HCT116 (cell line): ENCODE results near the gene CSK. TPM values are rescaled to one million over a fixed set of nuclear protein-coding genes. Genes with fewer than 3 reads are reported as not detected.
A peak's percentile ranks its signal among the peaks of the same experiment; 100 is the strongest.

Source experiments
- ATAC-seq: fragments of 200-7000 bp; cut with Tn5 transposase; 2 replicates; pipeline ENCODE4 v1.9.1; 2020; ENCODE audit warnings: mild to moderate bottlenecking, moderate library complexity
- BruUV-seq: library from RNA; stranded (reverse); fragments of 400-500 nt; replicated peaks from 2 replicates; lab custom pipeline; 2021; lab: Mats Ljungman, UMichigan
- CTCF ChIA-PET: fragments of 300-600 bp; sonication (Branson Sonifier 250); formaldehyde crosslinking; loops from one replicate; lab custom pipeline; 2021; ENCODE audit warnings: antibody characterized with exemption; lab: Charles Lee
- POLR2A ChIA-PET: fragments of 300-600, 350-600 bp; sonication (Branson Sonifier 250); formaldehyde crosslinking; loops from one replicate; lab custom pipeline; 2021; ENCODE audit warnings: antibody characterized with exemption; lab: Charles Lee
- RAD21 ChIA-PET, 2 experiments: fragments of 300-600 bp; sonication (Branson Sonifier 250); formaldehyde crosslinking; loops; one replicate each; lab custom pipeline; 2023; ENCODE audit warnings: low total read pairs in 2 of 2; ENCODE audit not compliant: uncharacterized antibody in 2 of 2, unreplicated experiment in 2 of 2, low non-redundant PET in 1 of 2; lab: Charles Lee
- DNase-seq: peaks from one replicate; pipeline ENCODE4 v3.0.0-alpha.2; 2010; ENCODE audit warnings: low read depth, low spot score
- H2AFZ ChIP-seq: fragments of 200-600 bp; shearing (Covaris generic), sonication (generic); 2 replicates; pipeline ENCODE4 v1.6.1; 2017; ENCODE audit warnings: low read depth, mixed run types, mixed read lengths, antibody characterized with exemption, low read length; ENCODE audit not compliant: poor library complexity, severe bottlenecking
- H3K27ac ChIP-seq: 2 replicates; pipeline ENCODE4 v1.5.1; 2012; ENCODE audit warnings: low read depth, low read length
- H3K27me3 ChIP-seq: fragments of 200-600 bp; sonication (generic); 2 replicates; pipeline ENCODE4 v1.6.1; 2016; ENCODE audit warnings: mixed run types, low read length, mixed read lengths; ENCODE audit not compliant: insufficient read depth
- H3K36me3 ChIP-seq, 2 experiments: fragments of 200-500 bp in 1 of 2; fragments of 200-600 bp in 1 of 2; sonication (Bioruptor generic) in 1 of 2; sonication (generic) in 1 of 2; 2 replicates each; pipeline versions ENCODE4 v1.5.1 to v1.6.1; 2014 to 2016; ENCODE audit warnings: low read length in 2 of 2, inconsistent platforms in 1 of 2, mixed read lengths in 1 of 2, mixed run types in 1 of 2; ENCODE audit not compliant: insufficient read depth in 2 of 2, control insufficient read depth in 1 of 2
- H3K4me1 ChIP-seq, 2 experiments: fragments of 200-600 bp in 1 of 2; sonication (generic) in 1 of 2; 2 replicates each; pipeline versions ENCODE4 v1.5.1 to v1.6.1; 2012 to 2017; ENCODE audit warnings: low read length in 2 of 2, inconsistent platforms in 1 of 2, mild to moderate bottlenecking in 1 of 2, mixed read lengths in 1 of 2, mixed run types in 1 of 2, moderate library complexity in 1 of 2; ENCODE audit not compliant: insufficient read depth in 2 of 2, control insufficient read depth in 1 of 2
- H3K4me2 ChIP-seq: fragments of 200-600 bp; sonication (generic); 2 replicates; pipeline ENCODE4 v1.6.1; 2017; ENCODE audit warnings: mixed run types, low read length, mixed read lengths
- H3K4me3 ChIP-seq, 2 experiments: fragments of 200-600 bp in 1 of 2; sonication (generic) in 1 of 2; replicated peaks in 1 of 2; 2 replicates each; pipeline ENCODE4 v1.5.1; 2011 to 2016; ENCODE audit warnings: low read length in 2 of 2, control low read depth in 1 of 2, low read depth in 1 of 2, mild to moderate bottlenecking in 1 of 2, mixed read lengths in 1 of 2, mixed run types in 1 of 2
- H3K79me2 ChIP-seq: fragments of 200-600 bp; sonication (generic); 2 replicates; pipeline ENCODE4 v1.6.1; 2017; ENCODE audit warnings: mild to moderate bottlenecking, mixed run types, low read length, moderate library complexity, mixed read lengths; ENCODE audit not compliant: insufficient read depth
- H3K9ac ChIP-seq: fragments of 200-600 bp; sonication (generic); 2 replicates; pipeline ENCODE4 v1.6.1; 2016; ENCODE audit warnings: low read length, mixed read lengths
- H3K9me2 ChIP-seq: fragments of 200-600 bp; sonication (generic), shearing (Covaris generic); 2 replicates; pipeline ENCODE4 v1.6.1; 2017; ENCODE audit warnings: mixed run types, mild to moderate bottlenecking, moderate library complexity; ENCODE audit not compliant: insufficient read depth
- H3K9me3 ChIP-seq, 2 experiments: fragments of 200-500 bp in 1 of 2; fragments of 200-600 bp in 1 of 2; sonication (Bioruptor generic) in 1 of 2; sonication (generic) in 1 of 2; 2 replicates each; pipeline ENCODE4 v1.6.1; 2014 to 2017; ENCODE audit warnings: low read length in 2 of 2, mixed read lengths in 2 of 2, inconsistent platforms in 1 of 2, low read depth in 1 of 2, mild to moderate bottlenecking in 1 of 2, mixed run types in 1 of 2, moderate library complexity in 1 of 2; ENCODE audit not compliant: control insufficient read depth in 1 of 2, insufficient read depth in 1 of 2
- H4K20me1 ChIP-seq: fragments of 200-600 bp; sonication (generic), shearing (Covaris generic); 2 replicates; pipeline ENCODE4 v1.6.1; 2017; ENCODE audit warnings: mixed run types, mild to moderate bottlenecking, moderate library complexity; ENCODE audit not compliant: insufficient read depth
- CBX3 ChIP-seq: IDR thresholded peaks from 2 replicates; pipeline ENCODE4 v1.6.1; 2012; ENCODE audit warnings: low read depth
- CTCF ChIP-seq, 3 experiments: fragments of 200-600 bp in 1 of 3; sonication (generic) in 1 of 3; IDR thresholded peaks in 2 of 3; conservative IDR thresholded peaks in 1 of 3; 2 replicates each; pipeline ENCODE4 v1.5.1; 2012 to 2017; ENCODE audit warnings: low read depth in 2 of 3, low read length in 2 of 3, antibody characterized with exemption in 1 of 3, borderline replicate concordance in 1 of 3, control low read depth in 1 of 3, mild to moderate bottlenecking in 1 of 3, mixed read lengths in 1 of 3, mixed run types in 1 of 3, moderate library complexity in 1 of 3; ENCODE audit not compliant: insufficient read depth in 1 of 3
- EGR1 ChIP-seq: IDR thresholded peaks from 2 replicates; pipeline ENCODE4 v1.6.1; 2012; ENCODE audit warnings: low read depth
- EZH2phosphoT487 ChIP-seq: fragments of 200-600 bp; IDR thresholded peaks from 2 replicates; pipeline ENCODE4 v1.6.1; 2018; ENCODE audit warnings: antibody characterized with exemption, borderline replicate concordance
- FOSL1 ChIP-seq: IDR thresholded peaks from 2 replicates; pipeline ENCODE4 v1.6.1; 2012; ENCODE audit warnings: low read depth
- MAX ChIP-seq: IDR thresholded peaks from 2 replicates; pipeline ENCODE4 v1.6.1; 2012
- POLR2A ChIP-seq: IDR thresholded peaks from 2 replicates; pipeline ENCODE4 v1.7.0; 2011; ENCODE audit warnings: borderline replicate concordance; ENCODE audit not compliant: insufficient read depth, insufficient read length; ENCODE audit errors: extremely low read depth
- POLR2AphosphoS5 ChIP-seq: IDR thresholded peaks from 2 replicates; pipeline ENCODE4 v1.6.1; 2011; ENCODE audit warnings: mild to moderate bottlenecking, low read depth, low read length, moderate library complexity
- SP1 ChIP-seq: IDR thresholded peaks from 2 replicates; pipeline ENCODE4 v1.6.1; 2012; ENCODE audit warnings: low read depth
- SRF ChIP-seq: IDR thresholded peaks from 2 replicates; pipeline ENCODE4 v1.6.1; 2012; ENCODE audit warnings: low read depth
- YY1 ChIP-seq: IDR thresholded peaks from 2 replicates; pipeline ENCODE4 v1.6.1; 2011; ENCODE audit warnings: low read length, low read depth, moderate library complexity, mild to moderate bottlenecking; ENCODE audit not compliant: insufficient replicate concordance; ENCODE audit errors: extremely low read depth
- ZBTB33 ChIP-seq: IDR thresholded peaks from 2 replicates; pipeline ENCODE4 v1.6.1; 2011; ENCODE audit warnings: mild to moderate bottlenecking, low read length, moderate library complexity; ENCODE audit not compliant: insufficient replicate concordance; ENCODE audit errors: extremely low read depth
- ZNF274 ChIP-seq: fragments of 200-500 bp; sonication (Bioruptor generic); IDR thresholded peaks from 2 replicates; pipeline ENCODE4 v1.6.1; 2014; ENCODE audit warnings: mild to moderate bottlenecking, low read depth, low read length, inconsistent platforms
- intact Hi-C: fragments of 100-400 bp; cut with micrococcal nuclease; formaldehyde crosslinking; loops from 2 replicates; pipeline ENCODE4 v1.10.0; 2022
- total RNA-seq: library from RNA; stranded (reverse); gene quantifications from one replicate; pipeline ENCODE4 v1.2.1, GENCODE V29; 2021; ENCODE audit not compliant: unreplicated experiment

The CSK gene
- total RNA-seq, 1 experiment from 2014 or later: 72.2 TPM

- intact Hi-C loops: no loop called here
- H3K79me2 ChIP-seq: peaks cover 2% of the 10 kb centered on the region; the same call in 1 of the 2 replicates
- DNase-seq (no peak), ATAC-seq (no peak)
- no peaks in the 10 kb centered on the region for H3K9me2 ChIP-seq
- H3K9ac ChIP-seq: no peak overlapping the region
- no peak overlapping the region for H2AFZ ChIP-seq
- TF ChIP-seq FOSL1: no peak
- TF ChIP-seq SP1: no peak
- TF ChIP-seq SRF: no peak
- CTCF ChIA-PET: interaction anchor here (1.0 to 1.5 kb wide), 2 partner anchors 9 to 28 kb away, joined by 3 to 5 read pairs; no protein-coding TSS in a partner anchor
- BruUV-seq: no TSS peak
- peaks cover 3 to 13% of the 10 kb centered on the region in 2 experiments; a peak in 3 of 4 replicates for H3K4me1 ChIP-seq
- POLR2A ChIA-PET: interaction anchor here (1.1 kb wide), 1 partner anchor 16 kb away, joined by 3 read pairs; the partner anchor contains the start of gene CSK
- RAD21 ChIA-PET: no interaction called here
- H3K36me3 ChIP-seq: peaks cover 11 to 25% of the 10 kb centered on the region in 2 experiments
- H3K9me3 ChIP-seq: no peaks in the 10 kb centered on the region
- H3K4me3 ChIP-seq: no peak overlapping the region
- no peak overlapping the region for H3K27ac ChIP-seq
- no peak overlapping the region for H3K4me2 ChIP-seq
- H4K20me1 ChIP-seq: no peaks in the 10 kb centered on the region
- H3K27me3 ChIP-seq: no peaks in the 10 kb centered on the region
Observed at GRCh38 chr15:74798388-74799254, 16.7 kb downstream of the CSK start.

- intact Hi-C loops: no loop called here
- Histone ChIP-seq H3K36me3 (peaks cover 13 to 31% of the 10 kb centered on the region in 2 experiments), H3K4me3 (no peak overlapping the region), H3K79me2 (no peaks in the 10 kb centered on the region; the same call in 1 of the 2 replicates), H3K9me2 (no peaks in the 10 kb centered on the region), H3K9me3 (no peaks in the 10 kb centered on the region), H3K27ac (peak overlapping the region; percentile 45), H3K9ac (no peak overlapping the region; the same call in 1 of the 2 replicates), H4K20me1 (no peaks in the 10 kb centered on the region), H3K27me3 (no peaks in the 10 kb centered on the region), H2AFZ (no peak overlapping the region), H3K4me2 (no peak overlapping the region), H3K4me1 (peaks cover 3 to 13% of the 10 kb centered on the region in 2 experiments; a peak in 3 of 4 replicates)
- ChIA-PET CTCF (interaction anchor here (1.0 to 1.5 kb wide), 4 partner anchors 9 to 30 kb away, joined by 3 to 5 read pairs (median 4); no protein-coding TSS in a partner anchor), RAD21 (no interaction called here), POLR2A (interaction anchor here (1.1 kb wide), 1 partner anchor 17 kb away, joined by 3 read pairs; the partner anchor contains the start of gene CSK)
- DNase-seq (no peak), ATAC-seq (no peak)
- no TSS peak for BruUV-seq
- TF ChIP-seq CBX3 (no peak), CTCF (IDR thresholded peaks at IDR 0.05 in 2 of 3, conservative IDR thresholded peaks at IDR 0.05 in 1 of 3; ENCODE audit: borderline replicate concordance in 1 of 3, insufficient read depth in 1 of 3, low read depth in 2 of 3, low read length in 2 of 3) (no peak), MAX (no peak), POLR2A (no peak), EGR1 (no peak), ZNF274 (no peak), YY1 (no peak), SRF (no peak), SP1 (no peak), ZBTB33 (no peak), POLR2AphosphoS5 (no peak), EZH2phosphoT487 (no peak)
Observed at GRCh38 chr15:74799255-74799855, 17.5 kb downstream of the CSK start.
